HL-60/S4 treated with phorbol 12-myristate 13-acetate at 8.2 ng/mL for 4 days and 3 days (cell line): ENCODE data around the gene STX8.

Experiments used
- in situ Hi-C: fragments of 300-500 bp; cut with MboI; formaldehyde crosslinking; loops from 2 replicates; pipeline ENCODE4 v1.15.0; 2022; ENCODE audit warnings: low sequenced_read_pairs

The STX8 gene

GRCh38 chr17:9232155-9232475 lies 343.5 kb downstream of the STX8 start:
- in situ Hi-C loops = no loop called here

DNA sequence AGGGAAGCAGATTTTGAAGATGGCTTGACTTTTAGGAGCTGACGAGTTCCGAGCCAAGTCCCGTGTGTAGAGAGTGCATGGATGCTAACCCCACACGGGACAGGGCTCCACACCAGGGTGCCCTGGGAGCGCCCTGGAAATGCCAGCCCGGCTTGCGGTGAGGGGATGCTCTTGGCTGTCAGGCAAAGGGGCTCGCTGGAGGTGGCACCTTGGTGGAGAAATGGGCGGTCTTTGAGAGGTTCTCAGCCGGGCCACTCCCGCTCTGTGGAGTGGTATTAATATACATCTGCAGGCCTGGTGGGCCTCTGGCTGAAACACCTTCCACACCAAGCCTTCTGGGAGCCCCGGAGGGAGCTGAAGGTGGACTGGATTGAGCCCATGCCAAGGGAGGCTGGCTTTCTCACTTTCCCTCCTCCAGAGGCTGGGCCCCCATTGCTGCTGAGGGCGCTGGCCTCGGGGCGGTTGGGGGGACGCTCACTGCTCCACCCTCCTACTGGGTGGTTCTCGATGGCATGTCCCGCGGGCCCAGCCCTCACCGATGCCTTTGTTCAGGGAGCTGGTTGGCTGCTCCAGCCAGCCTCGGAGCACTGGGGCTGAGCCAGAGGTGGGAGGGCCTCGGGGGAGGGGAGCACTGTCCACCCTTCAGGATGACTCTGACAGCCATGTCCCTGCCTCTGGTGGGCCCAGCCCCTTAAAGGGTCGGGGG lies 344.0 kb downstream of the STX8 start:
- in situ Hi-C loops = no loop called here

GRCh38 chr17:9230861-9231260 lies 344.8 kb downstream of the STX8 start:
- in situ Hi-C loops = no loop called here

- in situ Hi-C loops = no loop called here
Observed at GRCh38 chr17:9230346-9230745, 345.3 kb downstream of the STX8 start.

- in situ Hi-C loops = no loop called here
Observed at GRCh38 chr17:9229826-9230201, 345.8 kb downstream of the STX8 start.

GRCh38 chr17:9229160-9229825 lies 346.3 kb downstream of the STX8 start:
- in situ Hi-C loops = no loop called here

DNA sequence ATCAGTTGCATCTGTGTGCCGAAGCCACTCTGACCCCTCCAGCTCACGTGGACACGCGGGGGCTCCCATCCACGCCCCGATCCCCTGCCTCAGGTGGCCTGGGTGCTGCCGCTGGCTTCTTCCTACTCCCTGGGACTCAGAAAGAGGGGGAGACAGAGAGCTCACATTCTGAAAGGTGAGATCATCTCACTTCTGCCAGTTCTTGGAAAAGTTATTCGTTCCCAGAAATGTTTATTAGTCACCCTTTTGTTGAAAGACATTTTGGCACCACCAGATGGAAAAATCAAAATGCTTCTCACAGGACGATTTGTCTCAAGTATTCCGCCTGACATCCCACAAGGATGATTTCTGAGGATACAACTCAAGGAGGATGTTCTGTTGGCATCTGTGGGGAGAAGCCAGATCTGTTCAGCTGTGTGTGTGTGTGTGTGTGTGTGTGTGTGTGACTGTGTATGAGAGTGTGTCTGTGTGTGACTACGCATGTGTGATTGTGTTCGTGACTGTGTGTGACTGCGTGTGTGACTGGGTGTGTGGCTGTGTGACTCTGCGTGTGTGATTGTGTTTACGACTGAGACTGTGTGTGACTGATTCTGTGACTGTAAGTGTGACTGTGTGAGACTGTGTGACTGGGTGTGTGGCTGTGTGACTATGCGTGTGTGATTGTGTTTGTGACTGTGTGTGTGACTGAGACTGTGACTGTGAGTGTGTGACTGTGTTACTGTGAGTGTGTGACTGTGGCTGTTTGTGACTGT lies 347.0 kb downstream of the STX8 start:
- in situ Hi-C loops = no loop called here

- in situ Hi-C loops = no loop called here
Observed at GRCh38 chr17:9227819-9228407, 347.7 kb downstream of the STX8 start.

DNA sequence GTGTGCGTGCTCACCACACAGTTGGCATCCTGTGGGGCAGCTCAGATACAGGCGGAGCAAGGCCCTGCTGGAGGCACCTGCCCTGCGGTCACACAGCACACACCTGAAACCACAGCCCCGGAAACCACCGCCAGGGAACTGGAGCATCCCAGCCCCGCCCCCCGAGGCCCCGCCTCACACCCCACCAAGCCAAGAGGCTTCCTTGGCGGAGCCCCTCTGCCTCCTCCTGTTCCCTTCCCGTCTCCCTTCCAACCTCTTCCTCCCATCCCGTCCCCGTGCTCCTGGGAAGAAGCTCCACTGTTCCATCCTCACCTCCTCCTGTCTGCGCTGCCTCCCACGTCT lies 348.9 kb downstream of the STX8 start:
- in situ Hi-C loops = no loop called here

DNA sequence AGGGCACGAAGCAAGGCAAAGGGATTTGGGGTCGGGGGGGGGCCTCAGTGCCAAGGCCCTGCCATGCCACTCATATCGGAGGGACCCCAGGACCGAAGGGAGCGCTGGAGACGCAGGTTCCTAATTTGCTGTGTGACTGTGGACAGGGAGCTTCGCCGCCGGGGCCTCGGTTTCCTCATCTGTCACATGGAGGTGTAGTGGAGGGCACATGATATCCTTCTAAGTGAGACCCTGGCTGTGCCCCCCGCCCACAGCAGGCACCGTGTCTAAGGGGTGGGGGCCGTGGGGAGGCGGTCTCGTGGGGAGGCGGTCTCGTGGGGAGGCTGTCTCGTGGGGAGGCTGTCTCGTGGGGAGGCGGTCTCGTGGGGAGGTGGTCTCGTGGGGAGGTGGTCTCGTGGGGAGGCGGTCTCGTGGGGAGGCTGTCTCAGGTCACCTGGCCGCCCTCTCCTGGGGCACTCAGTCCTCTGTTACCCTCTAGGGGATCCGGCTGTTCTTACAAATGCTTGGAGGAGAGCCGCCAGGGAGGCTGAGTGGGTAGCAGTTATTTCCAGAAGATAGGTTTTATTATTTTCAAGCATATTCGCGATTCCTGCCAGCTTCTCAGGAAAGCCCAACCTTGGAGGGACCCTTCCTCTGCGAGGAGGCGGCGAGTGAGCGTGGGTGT lies 349.4 kb downstream of the STX8 start:
- in situ Hi-C loops = no loop called here

DNA sequence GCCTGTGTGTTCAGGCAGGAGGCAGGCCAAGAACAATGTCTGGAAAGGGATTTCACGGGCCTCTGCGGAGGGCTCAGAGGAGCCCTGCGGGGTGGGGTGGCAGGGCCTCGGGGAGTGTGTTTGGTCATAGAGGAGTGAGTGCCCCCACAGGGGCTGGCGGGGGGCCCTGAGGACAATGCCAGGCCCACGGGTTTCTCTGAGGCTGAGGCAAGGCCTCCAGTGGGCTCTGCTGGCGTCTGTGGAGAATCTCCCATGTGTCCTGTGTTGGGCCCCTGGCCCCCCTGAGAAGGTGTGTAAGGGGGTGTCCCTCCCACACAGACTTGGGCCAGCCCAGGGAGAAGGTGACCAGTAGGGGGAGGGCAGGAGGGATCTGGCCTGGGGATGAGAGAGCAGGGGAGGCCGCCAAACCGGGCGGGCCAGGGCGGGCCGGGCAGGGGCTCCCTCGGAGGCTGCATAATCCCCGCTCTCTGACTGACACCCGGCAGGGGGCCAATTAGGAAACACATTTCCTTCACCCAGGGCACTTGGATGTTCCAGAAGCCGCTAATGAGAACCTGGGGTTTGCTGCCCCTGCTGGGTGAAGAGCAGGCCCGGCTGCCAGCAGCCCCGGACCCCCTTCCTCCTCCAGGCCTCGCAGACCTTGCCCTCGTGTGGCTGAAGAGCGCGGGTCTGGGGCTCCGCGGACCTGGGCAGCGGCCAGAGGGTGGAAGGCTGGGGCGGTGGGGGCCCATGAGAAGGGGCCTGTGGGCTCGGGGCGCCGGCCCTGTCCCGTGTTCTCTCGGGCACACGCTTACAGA lies 350.1 kb downstream of the STX8 start:
- in situ Hi-C loops = no loop called here

DNA sequence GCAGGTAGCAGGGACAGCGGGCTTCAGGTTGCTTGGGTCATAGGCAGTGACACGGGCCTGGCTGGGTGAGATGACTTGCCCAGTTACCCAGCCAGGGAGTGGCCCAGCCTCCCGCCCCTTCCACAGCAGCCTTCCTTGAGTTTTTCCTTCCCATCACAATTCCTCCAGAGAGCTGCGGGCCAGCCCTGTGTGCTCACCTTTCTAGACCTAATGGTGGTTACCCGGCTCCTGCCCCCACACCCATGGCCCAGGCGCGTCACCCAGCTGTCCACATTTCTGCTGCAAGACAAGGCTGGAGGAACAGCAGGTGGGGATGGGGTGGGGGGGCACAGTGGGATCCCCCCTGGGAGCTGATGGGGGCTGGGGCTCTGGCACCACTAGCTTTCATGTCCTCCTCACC lies 351.1 kb downstream of the STX8 start:
- in situ Hi-C loops = no loop called here

- in situ Hi-C loops = no loop called here
Observed at GRCh38 chr17:9223531-9223930, 352.1 kb downstream of the STX8 start.

DNA sequence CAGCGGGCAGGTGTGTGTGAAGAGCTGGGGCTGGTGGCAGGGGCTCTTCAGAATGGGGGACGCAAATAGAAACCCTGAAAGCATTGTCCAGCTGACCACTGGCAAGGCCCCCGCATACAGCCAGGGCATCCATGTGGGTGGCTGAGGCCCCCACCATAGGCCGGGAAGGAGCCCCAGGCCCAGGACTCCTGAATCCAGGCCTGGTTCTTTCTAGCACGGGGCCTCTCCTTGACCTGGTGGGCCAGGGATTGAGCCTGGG lies 353.8 kb downstream of the STX8 start:
- in situ Hi-C loops = no loop called here

DNA sequence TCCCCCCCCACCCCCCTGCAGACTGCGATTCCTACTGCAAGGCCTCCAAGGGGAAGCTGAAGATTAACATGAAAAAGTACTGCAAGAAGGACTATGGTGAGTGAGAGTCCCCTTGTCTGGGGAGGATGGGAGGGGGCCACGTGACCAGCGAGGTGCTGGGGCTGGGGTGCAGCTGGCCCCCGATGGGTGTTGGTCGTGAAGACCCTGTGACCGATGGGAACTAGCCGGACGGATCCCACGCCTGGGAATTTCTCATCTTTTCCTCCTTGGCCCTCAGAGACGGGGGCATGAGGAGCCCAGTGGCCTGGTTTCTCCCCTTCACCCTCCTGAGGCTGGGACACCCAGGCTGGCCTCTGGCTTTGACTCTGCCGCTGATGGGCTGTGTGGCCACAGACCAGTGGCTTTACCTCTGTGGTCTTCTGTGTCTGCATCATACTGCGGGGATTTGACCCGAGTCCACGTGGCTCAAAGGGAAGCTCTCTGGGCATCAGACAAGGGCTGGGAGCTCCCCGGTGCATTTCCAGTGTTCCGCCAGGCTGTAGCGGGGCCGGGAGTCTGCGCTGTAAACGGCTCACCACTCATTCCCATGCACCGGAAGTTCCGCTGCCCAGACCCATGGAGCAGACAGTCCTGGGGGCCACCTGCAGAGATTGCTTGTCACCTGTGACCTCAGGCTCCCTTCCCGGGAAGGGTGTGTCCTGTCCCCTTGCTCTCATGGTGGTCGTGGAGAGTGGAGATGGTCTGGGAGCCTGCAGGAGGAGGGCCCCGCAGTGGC lies 354.3 kb downstream of the STX8 start:
- in situ Hi-C loops = no loop called here

DNA sequence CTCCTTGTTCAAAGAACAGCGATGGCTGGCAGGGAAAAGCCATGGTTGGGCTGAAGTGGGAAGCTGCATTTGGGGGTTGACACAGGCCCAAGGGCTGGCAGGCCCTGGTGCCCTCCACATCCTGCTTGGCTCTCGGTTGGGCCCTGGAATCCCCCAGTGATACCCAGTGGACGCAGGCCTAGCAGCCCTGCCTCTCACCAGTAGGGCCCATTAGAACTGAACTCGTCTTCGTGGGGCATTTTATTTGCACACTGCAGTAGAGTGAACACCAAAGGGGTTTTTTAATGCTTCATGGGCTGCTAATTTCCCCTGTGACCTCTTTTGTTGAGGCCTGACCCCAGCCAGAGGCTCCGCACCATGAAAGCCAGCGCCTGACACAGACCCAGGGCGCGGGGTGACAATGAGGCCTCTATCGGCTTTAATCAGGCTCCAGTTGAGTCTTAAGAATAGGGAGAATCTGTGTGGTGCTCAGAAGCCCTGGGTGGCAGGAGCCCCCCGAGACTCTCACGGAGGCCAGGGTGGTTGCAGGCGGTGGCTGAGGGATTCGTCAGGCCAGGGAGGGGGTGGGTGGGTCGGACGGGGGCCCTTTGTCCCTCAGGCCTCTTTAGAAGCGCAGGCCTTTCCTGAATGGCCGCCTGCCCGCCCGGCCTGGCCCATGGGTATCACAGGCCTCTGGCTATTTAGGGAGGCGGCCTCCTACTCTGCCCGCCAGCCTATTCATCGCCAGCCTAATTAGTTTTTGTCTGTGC lies 355.0 kb downstream of the STX8 start:
- in situ Hi-C loops = no loop called here

GRCh38 chr17:9219631-9220397 lies 355.8 kb downstream of the STX8 start:
- in situ Hi-C loops = no loop called here

- in situ Hi-C loops = no loop called here
Observed at GRCh38 chr17:9218911-9219310, 356.7 kb downstream of the STX8 start.
